HepG2 (cell line): ENCODE measurements around the gene MRPL2. TPM values are rescaled to one million over a fixed set of nuclear protein-coding genes. Genes with fewer than 3 reads are reported as not detected.

Source experiments
- CREM ChIP-seq, 2 experiments: sonication (generic) in 1 of 2; formaldehyde crosslinking in 1 of 2; IDR thresholded peaks; 2 replicates each; pipeline versions ENCODE4 v1.4.0 to v1.6.1; 2016 to 2020; ENCODE audit warnings: antibody characterized with exemption in 1 of 2, mild to moderate bottlenecking in 1 of 2, missing genetic modification reagents in 1 of 2
- GATA4 ChIP-seq: sonication (generic); IDR thresholded peaks from 2 replicates; pipeline ENCODE4 v1.6.1; 2016; ENCODE audit warnings: antibody characterized with exemption, low read depth, borderline replicate concordance
- NFE2L1 ChIP-seq: sonication (generic); formaldehyde crosslinking; IDR thresholded peaks from 2 replicates; pipeline ENCODE4 v1.4.0; 2020; ENCODE audit warnings: missing genetic modification reagents, mild to moderate bottlenecking, borderline replicate concordance
- PRDM10 ChIP-seq: sonication (generic); formaldehyde crosslinking; IDR thresholded peaks from 2 replicates; pipeline ENCODE4 v1.4.0; 2020; ENCODE audit warnings: low read depth, missing genetic modification reagents
- RFXANK ChIP-seq: IDR thresholded peaks from 2 replicates; pipeline ENCODE4 v1.6.1; 2016
- RNF2 ChIP-seq: fragments of 450-650 bp; conservative IDR thresholded peaks from 2 replicates; pipeline ENCODE4 v1.6.1; 2016; ENCODE audit warnings: low read depth
- SIN3A ChIP-seq: IDR thresholded peaks from 2 replicates; pipeline ENCODE4 v1.6.1; 2011; ENCODE audit warnings: low read depth, mild to moderate bottlenecking, control low read depth, low read length, borderline replicate concordance
- SMC3 ChIP-seq: IDR thresholded peaks from 2 replicates; pipeline ENCODE4 v1.6.1; 2011; ENCODE audit warnings: low read length, improper control_type of control experiment
- TAF1 ChIP-seq: sonication (generic); formaldehyde crosslinking; IDR thresholded peaks from 2 replicates; pipeline ENCODE4 v1.4.0; 2020; ENCODE audit warnings: missing genetic modification reagents
- TBP ChIP-seq: sonication (generic); formaldehyde crosslinking; IDR thresholded peaks from 2 replicates; pipeline ENCODE4 v1.5.0; 2020; ENCODE audit warnings: missing genetic modification reagents
- THYN1 ChIP-seq: sonication (generic); formaldehyde crosslinking; IDR thresholded peaks from 2 replicates; pipeline ENCODE4 v1.8.1; 2023; ENCODE audit warnings: low read depth, mild to moderate bottlenecking, moderate library complexity, missing genetic modification reagents, borderline replicate concordance
- ZBTB10 ChIP-seq: sonication (generic); formaldehyde crosslinking; IDR thresholded peaks from 2 replicates; pipeline ENCODE4 v1.4.0; 2020; ENCODE audit warnings: missing genetic modification reagents, borderline replicate concordance
- ZFP90 ChIP-seq: sonication (generic); formaldehyde crosslinking; IDR thresholded peaks from 2 replicates; pipeline ENCODE4 v1.8.0; 2022; ENCODE audit warnings: missing genetic modification reagents, mild to moderate bottlenecking, inconsistent platforms, borderline replicate concordance
- ZNF512 ChIP-seq: sonication (generic); formaldehyde crosslinking; IDR thresholded peaks from 2 replicates; pipeline ENCODE4 v1.4.0; 2020; ENCODE audit warnings: mild to moderate bottlenecking, missing genetic modification reagents
- ZNF569 ChIP-seq: sonication (generic); formaldehyde crosslinking; IDR thresholded peaks from 2 replicates; pipeline ENCODE4 v1.5.0; 2020; ENCODE audit warnings: mild to moderate bottlenecking, missing genetic modification reagents, moderate library complexity, borderline replicate concordance
- ZNF570 ChIP-seq: sonication (generic); formaldehyde crosslinking; IDR thresholded peaks from 2 replicates; pipeline ENCODE4 v1.4.0; 2020; ENCODE audit warnings: mild to moderate bottlenecking, missing genetic modification reagents, borderline replicate concordance
- ZNF597 ChIP-seq: sonication (generic); formaldehyde crosslinking; IDR thresholded peaks from 2 replicates; pipeline ENCODE4 v1.5.0; 2020; ENCODE audit warnings: missing genetic modification reagents
- ZNF598 ChIP-seq: sonication (generic); formaldehyde crosslinking; IDR thresholded peaks from 2 replicates; pipeline ENCODE4 v1.5.1; 2020; ENCODE audit warnings: mild to moderate bottlenecking, missing genetic modification reagents, borderline replicate concordance
- polyA plus RNA-seq, 8 experiments: library from polyadenylated mRNA; depleted of rRNA in 3 of 8; stranded (reverse) in 7 of 8; unstranded in 1 of 8; fragments of >200 nt; fragmentation: Illumina TruSeq in 4 of 8; extraction: Trizol in 4 of 8; gene quantifications; 2 replicates each; pipeline versions ENCODE4 v1.2.1 to v1.2.3, GENCODE V29; 2011 to 2016; ENCODE audit warnings: low read depth in 4 of 8, missing spikeins in 1 of 8, mixed read lengths in 1 of 8; ENCODE audit not compliant: insufficient read depth in 1 of 8
- total RNA-seq, 5 experiments: library from RNA; depleted of rRNA; stranded (reverse); fragments of >200 nt; fragmentation: Illumina TruSeq; extraction: Trizol; gene quantifications; 2 replicates each; pipeline ENCODE4 v1.2.3, GENCODE V29; 2016; ENCODE audit warnings: low read depth in 1 of 5
- TF ChIP-seq, protein P1 (sequence below): sonication (generic); formaldehyde crosslinking; IDR thresholded peaks from 2 replicates; pipeline ENCODE4 v1.4.0; 2020; ENCODE audit warnings: mild to moderate bottlenecking, missing genetic modification reagents

Gene MRPL2
- total and polyA plus RNA-seq, 2 of the 13 experiments (the other 11 are each of a cell fraction or from before 2014, with no cell fraction given) = 56.8 to 65.6 TPM

GRCh38 chr6:43013097-43013842 lies 46.0 kb downstream of the MRPL2 start (continued):
- TF ChIP-seq, protein P1, sequence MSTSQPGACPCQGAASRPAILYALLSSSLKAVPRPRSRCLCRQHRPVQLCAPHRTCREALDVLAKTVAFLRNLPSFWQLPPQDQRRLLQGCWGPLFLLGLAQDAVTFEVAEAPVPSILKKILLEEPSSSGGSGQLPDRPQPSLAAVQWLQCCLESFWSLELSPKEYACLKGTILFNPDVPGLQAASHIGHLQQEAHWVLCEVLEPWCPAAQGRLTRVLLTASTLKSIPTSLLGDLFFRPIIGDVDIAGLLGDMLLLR (CRISPR knock-in tag) = no peak
- TF ChIP-seq ZNF597 (no peak), SMC3 (no peak), ZBTB10 (CRISPR knock-in tag) (0 out of 2 replicates have a peak, but pooled peaks have one; percentile 34), CREM (IDR thresholded peaks at IDR 0.05) (no peak), CREM (CRISPR knock-in tag; IDR thresholded peaks at IDR 0.05) (no peak), ZFP90 (CRISPR knock-in tag) (no peak), GATA4 (no peak), ZNF598 (0 out of 2 replicates have a peak, but pooled peaks have one; percentile 19), THYN1 (CRISPR knock-in tag) (no peak), RFXANK (no peak), ZNF569 (CRISPR knock-in tag) (no peak), PRDM10 (no peak), RNF2 (no peak), SIN3A (no peak), ZNF570 (CRISPR knock-in tag) (no peak), ZNF512 (CRISPR knock-in tag) (peak; percentile 28; the same call in 1 of the 2 replicates), TAF1 (CRISPR knock-in tag) (0 out of 2 replicates have a peak, but pooled peaks have one; percentile 7), TBP (CRISPR knock-in tag) (no peak), NFE2L1 (CRISPR knock-in tag) (no peak)
